Vagina (tissue), 2 donors: Measurements from ENCODE around the gene CLCNKA.

Source experiments
- POLR2A ChIP-seq, 2 donors: fragments of 450-650 bp; IDR thresholded peaks; one replicate each; pipeline ENCODE4 v1.6.1; 2017; ENCODE audit warnings: antibody characterized with exemption in 2 of 2, mild to moderate bottlenecking in 2 of 2, moderate library complexity in 2 of 2
- POLR2AphosphoS5 ChIP-seq, 2 donors: sonication (generic); formaldehyde crosslinking; IDR thresholded peaks; one replicate each; pipeline ENCODE4 v1.9.0; 2017; ENCODE audit warnings: antibody characterized with exemption in 2 of 2, mild to moderate bottlenecking in 2 of 2, low read depth in 1 of 2; ENCODE audit not compliant: insufficient read depth in 1 of 2
- TF ChIP-seq, protein P1 (sequence below), 3 experiments: fragments of 450-650 bp in 2 of 3; fragments of 200-600 bp in 1 of 3; sonication (generic) in 1 of 3; IDR thresholded peaks; one replicate each; pipeline ENCODE4 v1.5.1; 2017 to 2019; ENCODE audit warnings: antibody characterized with exemption in 3 of 3, mild to moderate bottlenecking in 2 of 3, moderate library complexity in 2 of 3

DNA sequence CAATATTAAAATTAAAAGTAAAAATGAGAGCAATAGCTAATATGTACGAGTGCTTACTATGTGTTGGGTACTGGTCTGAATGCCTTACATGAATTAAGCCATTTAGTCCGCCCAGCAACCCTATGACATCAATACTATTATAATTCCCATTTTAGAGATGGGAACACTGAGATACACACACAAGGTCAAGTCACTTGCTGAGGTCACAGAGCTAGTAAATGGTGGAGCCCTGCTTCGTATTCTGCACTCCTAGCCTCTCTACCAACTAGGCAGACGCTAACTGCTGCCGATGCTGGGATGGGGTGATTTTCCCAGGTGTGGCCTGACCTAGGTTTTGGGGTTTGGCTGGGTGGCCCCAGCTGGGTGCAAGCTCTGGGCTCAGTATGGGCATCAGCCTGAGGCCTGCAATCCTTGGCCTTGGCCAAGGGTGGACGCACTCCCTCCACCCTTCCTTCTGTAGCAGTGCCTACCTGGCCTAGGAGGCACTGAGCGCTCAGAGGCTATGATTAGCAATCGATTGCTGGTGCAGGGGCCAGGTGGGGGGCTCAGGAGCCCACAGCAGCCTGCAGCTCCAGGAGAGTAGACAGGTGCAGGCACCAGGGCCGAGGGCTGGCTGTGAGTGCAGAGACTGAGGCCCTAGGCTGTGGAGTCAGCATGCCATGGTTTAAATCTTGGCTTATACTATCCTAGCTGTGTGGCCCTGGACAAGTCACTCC is 49.0 kb downstream of the CLCNKA start:
- TF ChIP-seq, protein P1, sequence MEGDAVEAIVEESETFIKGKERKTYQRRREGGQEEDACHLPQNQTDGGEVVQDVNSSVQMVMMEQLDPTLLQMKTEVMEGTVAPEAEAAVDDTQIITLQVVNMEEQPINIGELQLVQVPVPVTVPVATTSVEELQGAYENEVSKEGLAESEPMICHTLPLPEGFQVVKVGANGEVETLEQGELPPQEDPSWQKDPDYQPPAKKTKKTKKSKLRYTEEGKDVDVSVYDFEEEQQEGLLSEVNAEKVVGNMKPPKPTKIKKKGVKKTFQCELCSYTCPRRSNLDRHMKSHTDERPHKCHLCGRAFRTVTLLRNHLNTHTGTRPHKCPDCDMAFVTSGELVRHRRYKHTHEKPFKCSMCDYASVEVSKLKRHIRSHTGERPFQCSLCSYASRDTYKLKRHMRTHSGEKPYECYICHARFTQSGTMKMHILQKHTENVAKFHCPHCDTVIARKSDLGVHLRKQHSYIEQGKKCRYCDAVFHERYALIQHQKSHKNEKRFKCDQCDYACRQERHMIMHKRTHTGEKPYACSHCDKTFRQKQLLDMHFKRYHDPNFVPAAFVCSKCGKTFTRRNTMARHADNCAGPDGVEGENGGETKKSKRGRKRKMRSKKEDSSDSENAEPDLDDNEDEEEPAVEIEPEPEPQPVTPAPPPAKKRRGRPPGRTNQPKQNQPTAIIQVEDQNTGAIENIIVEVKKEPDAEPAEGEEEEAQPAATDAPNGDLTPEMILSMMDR (IDR thresholded peaks at IDR 0.05), result no peak
- TF ChIP-seq POLR2A (IDR thresholded peaks at IDR 0.05) (no peak), POLR2AphosphoS5 (IDR thresholded peaks at IDR 0.05; ENCODE audit: insufficient read depth in 1 of 2, low read depth in 1 of 2) (no peak)
